Astrocyte (in vitro differentiated cells and primary cell): Measurements from ENCODE around the gene GNG2. TPM values are rescaled to one million over a fixed set of nuclear protein-coding genes. Genes with fewer than 3 reads are reported as not detected.
A peak's percentile ranks its signal among the peaks of the same experiment; 100 is the strongest.

Experiments
- DNase-seq: peaks from one replicate; pipeline ENCODE4 v3.0.0-alpha.2; 2010; ENCODE audit warnings: low read depth
- FAIRE-seq: peaks from 2 replicates; lab custom pipeline; 2011; peaks lifted over from hg19 to GRCh38; lab: Jason Lieb, UNC
- H2AFZ ChIP-seq: 2 replicates; pipeline ENCODE4 v1.6.0; 2012; ENCODE audit warnings: low read depth, low read length, inconsistent platforms
- H3K27ac ChIP-seq: 2 replicates; pipeline ENCODE4 v1.5.1; 2011; ENCODE audit warnings: low read depth, low read length, inconsistent platforms
- H3K27me3 ChIP-seq: 2 replicates; pipeline ENCODE4 v1.6.0; 2011; ENCODE audit warnings: low read length, inconsistent platforms; ENCODE audit not compliant: insufficient read depth
- H3K36me3 ChIP-seq: 2 replicates; pipeline ENCODE4 v1.5.1; 2011; ENCODE audit warnings: low read length, inconsistent platforms; ENCODE audit not compliant: insufficient read depth
- H3K4me1 ChIP-seq: 2 replicates; pipeline ENCODE4 v1.5.1; 2011; ENCODE audit warnings: low read length, inconsistent platforms; ENCODE audit not compliant: insufficient read depth
- H3K4me2 ChIP-seq: 2 replicates; pipeline ENCODE4 v1.6.0; 2012; ENCODE audit warnings: low read length, inconsistent platforms
- H3K4me3 ChIP-seq: 2 replicates; pipeline ENCODE4 v1.5.1; 2011; ENCODE audit warnings: low read depth, mild to moderate bottlenecking, low read length, inconsistent platforms; ENCODE audit not compliant: insufficient read depth
- H3K79me2 ChIP-seq: 2 replicates; pipeline ENCODE4 v1.6.0; 2012; ENCODE audit warnings: mild to moderate bottlenecking, low read length, inconsistent platforms; ENCODE audit not compliant: insufficient read depth
- H3K9ac ChIP-seq: 2 replicates; pipeline ENCODE4 v1.6.0; 2012; ENCODE audit warnings: mild to moderate bottlenecking, low read length, inconsistent platforms
- H3K9me3 ChIP-seq: 2 replicates; pipeline ENCODE4 v1.5.1; 2012; ENCODE audit warnings: low read depth, mild to moderate bottlenecking, low read length, inconsistent platforms; ENCODE audit not compliant: insufficient read depth
- H4K20me1 ChIP-seq: 2 replicates; pipeline ENCODE4 v1.6.0; 2012; ENCODE audit warnings: low read length, inconsistent platforms; ENCODE audit not compliant: insufficient read depth
- H3K27ac Mint-ChIP-seq: one replicate; pipeline ENCODE4 v1.8.0; 2021; ENCODE audit warnings: mild to moderate bottlenecking, mixed read lengths; ENCODE audit not compliant: unreplicated experiment
- H3K27me3 Mint-ChIP-seq: one replicate; pipeline ENCODE4 v1.8.0; 2021; ENCODE audit warnings: low read depth, mixed read lengths; ENCODE audit not compliant: unreplicated experiment
- H3K36me3 Mint-ChIP-seq: one replicate; pipeline ENCODE4 v1.8.0; 2021; ENCODE audit warnings: low read depth, mixed read lengths; ENCODE audit not compliant: unreplicated experiment
- H3K4me1 Mint-ChIP-seq: one replicate; pipeline ENCODE4 v1.8.0; 2021; ENCODE audit warnings: low read depth, mixed read lengths; ENCODE audit not compliant: unreplicated experiment
- H3K4me3 Mint-ChIP-seq: one replicate; pipeline ENCODE4 v1.8.0; 2021; ENCODE audit warnings: mild to moderate bottlenecking, moderate library complexity, mixed read lengths; ENCODE audit not compliant: unreplicated experiment
- H3K9me3 Mint-ChIP-seq: one replicate; pipeline ENCODE4 v1.8.0; 2021; ENCODE audit warnings: mild to moderate bottlenecking, mixed read lengths; ENCODE audit not compliant: unreplicated experiment
- CTCF ChIP-seq: IDR thresholded peaks from 2 replicates; pipeline ENCODE4 v1.5.1; 2011; ENCODE audit warnings: low read depth, mild to moderate bottlenecking, inconsistent platforms, low read length, moderate library complexity; ENCODE audit not compliant: insufficient read depth
- EZH2 ChIP-seq: IDR thresholded peaks from 2 replicates; pipeline ENCODE4 v1.6.1; 2012; ENCODE audit warnings: mild to moderate bottlenecking, low read length, inconsistent platforms; ENCODE audit not compliant: insufficient read depth
- total RNA-seq: library from RNA; stranded (reverse); gene quantifications from 2 replicates; pipeline ENCODE4 v1.2.1, GENCODE V29; 2021

The GNG2 gene
- total RNA-seq, 1 donor from 2014 or later = 7.3 TPM

GRCh38 chr14:51929166-51929565, 68.8 kb downstream of the GNG2 start:
- Mint-ChIP-seq H3K27ac (no peak overlapping the region), H3K4me1 (peaks cover 4% of the 10 kb centered on the region), H3K4me3 (no peak overlapping the region), H3K36me3 (peaks cover 2% of the 10 kb centered on the region), H3K27me3 (peaks cover 2% of the 10 kb centered on the region), H3K9me3 (no peaks in the 10 kb centered on the region)
- TF ChIP-seq EZH2 = no peak
- TF ChIP-seq CTCF = no peak
- Histone ChIP-seq H3K4me1 (peaks cover 9% of the 10 kb centered on the region), H3K4me2 (peak overlapping the region; percentile 35), H3K36me3 (no peaks in the 10 kb centered on the region), H3K27me3 (no peaks in the 10 kb centered on the region), H2AFZ (no peak overlapping the region), H3K79me2 (no peaks in the 10 kb centered on the region), H3K9ac (no peak overlapping the region), H3K27ac (no peak overlapping the region), H4K20me1 (no peaks in the 10 kb centered on the region), H3K9me3 (no peaks in the 10 kb centered on the region), H3K4me3 (no peak overlapping the region)
- FAIRE-seq (peak; percentile 59), DNase-seq (peak; percentile 59)

GRCh38 chr14:51929910-51930682, 69.7 kb downstream of the GNG2 start:
- Histone ChIP-seq H3K4me2 (peak overlapping the region; percentile 30), H3K27ac (no peak overlapping the region), H3K9ac (no peak overlapping the region), H3K79me2 (no peaks in the 10 kb centered on the region), H3K9me3 (no peaks in the 10 kb centered on the region), H3K27me3 (no peaks in the 10 kb centered on the region), H4K20me1 (no peaks in the 10 kb centered on the region), H3K4me1 (peaks cover 9% of the 10 kb centered on the region), H3K36me3 (no peaks in the 10 kb centered on the region), H3K4me3 (no peak overlapping the region), H2AFZ (no peak overlapping the region)
- Mint-ChIP-seq H3K9me3 (no peaks in the 10 kb centered on the region), H3K36me3 (peaks cover 2% of the 10 kb centered on the region), H3K27me3 (peaks cover 2% of the 10 kb centered on the region), H3K4me3 (no peak overlapping the region), H3K27ac (no peak overlapping the region), H3K4me1 (peaks cover 4% of the 10 kb centered on the region)
- FAIRE-seq = no peak
- TF ChIP-seq EZH2 (no peak), CTCF (no peak)
- no peak for DNase-seq

- no peak overlapping the region for H3K4me2 ChIP-seq
- no peak overlapping the region for H2AFZ ChIP-seq
- no peak for FAIRE-seq
- peaks cover 2% of the 10 kb centered on the region for H3K27me3 Mint-ChIP-seq
- H3K27ac ChIP-seq = no peak overlapping the region
- peaks cover 2% of the 10 kb centered on the region for H3K36me3 Mint-ChIP-seq
- peaks cover 4% of the 10 kb centered on the region for H3K4me1 Mint-ChIP-seq
- H3K27me3 ChIP-seq = no peaks in the 10 kb centered on the region
- H3K36me3 ChIP-seq = no peaks in the 10 kb centered on the region
- no peak for DNase-seq
- H3K79me2 ChIP-seq = no peaks in the 10 kb centered on the region
- no peaks in the 10 kb centered on the region for H3K9me3 ChIP-seq
- H3K4me1 ChIP-seq = peaks cover 9% of the 10 kb centered on the region
- H3K9me3 Mint-ChIP-seq = no peaks in the 10 kb centered on the region
- H3K27ac Mint-ChIP-seq = no peak overlapping the region
- H3K4me3 ChIP-seq = no peak overlapping the region
- TF ChIP-seq EZH2 (no peak), CTCF (no peak)
- H3K4me3 Mint-ChIP-seq = no peak overlapping the region
- H3K9ac ChIP-seq = no peak overlapping the region
- H4K20me1 ChIP-seq = no peaks in the 10 kb centered on the region
Measured at GRCh38 chr14:51931308-51931707, 70.9 kb downstream of the GNG2 start.
